HepG2 (cell line): ENCODE results near the gene HYAL2. TPM values are rescaled to one million over a fixed set of nuclear protein-coding genes. Genes with fewer than 3 reads are reported as not detected.

Source experiments
- MEF2D ChIP-seq: sonication (generic); formaldehyde crosslinking; IDR thresholded peaks from 2 replicates; pipeline ENCODE4 v1.5.1; 2020; ENCODE audit warnings: mild to moderate bottlenecking, missing genetic modification reagents
- MIXL1 ChIP-seq: IDR thresholded peaks from 2 replicates; pipeline ENCODE4 v1.6.1; 2016
- ZNF253 ChIP-seq: sonication (generic); formaldehyde crosslinking; IDR thresholded peaks from 2 replicates; pipeline ENCODE4 v1.8.0; 2022; ENCODE audit warnings: mild to moderate bottlenecking, missing genetic modification reagents, borderline replicate concordance
- ZNF567 ChIP-seq: sonication (generic); formaldehyde crosslinking; IDR thresholded peaks from 2 replicates; pipeline ENCODE4 v1.8.1; 2023; ENCODE audit warnings: mild to moderate bottlenecking, missing genetic modification reagents, borderline replicate concordance
- ZNF644 ChIP-seq: IDR thresholded peaks from 2 replicates; pipeline ENCODE4 v1.6.1; 2016; ENCODE audit warnings: low read depth
- polyA plus RNA-seq, 8 experiments: library from polyadenylated mRNA; depleted of rRNA in 3 of 8; stranded (reverse) in 7 of 8; unstranded in 1 of 8; fragments of >200 nt; fragmentation: Illumina TruSeq in 4 of 8; extraction: Trizol in 4 of 8; gene quantifications; 2 replicates each; pipeline versions ENCODE4 v1.2.1 to v1.2.3, GENCODE V29; 2011 to 2016; ENCODE audit warnings: low read depth in 4 of 8, missing spikeins in 1 of 8, mixed read lengths in 1 of 8; ENCODE audit not compliant: insufficient read depth in 1 of 8
- total RNA-seq, 5 experiments: library from RNA; depleted of rRNA; stranded (reverse); fragments of >200 nt; fragmentation: Illumina TruSeq; extraction: Trizol; gene quantifications; 2 replicates each; pipeline ENCODE4 v1.2.3, GENCODE V29; 2016; ENCODE audit warnings: low read depth in 1 of 5
- TF ChIP-seq, protein P1 (sequence below): sonication (generic); formaldehyde crosslinking; IDR thresholded peaks from 2 replicates; pipeline ENCODE4 v1.4.0; 2020; ENCODE audit warnings: missing genetic modification reagents, mild to moderate bottlenecking, borderline replicate concordance
- TF ChIP-seq, protein P2 (sequence below): IDR thresholded peaks from 2 replicates; pipeline ENCODE4 v1.6.1; 2016; ENCODE audit warnings: missing compliant biosample characterization, missing genetic modification reagents, borderline replicate concordance
- TF ChIP-seq, protein P3 (sequence below), 2 experiments: sonication (generic) in 1 of 2; formaldehyde crosslinking in 1 of 2; IDR thresholded peaks; 2 replicates each; pipeline versions ENCODE4 v1.6.1 to v1.9.0; 2014 to 2022; ENCODE audit warnings: antibody characterized with exemption in 1 of 2, borderline replicate concordance in 1 of 2, inconsistent platforms in 1 of 2, low read depth in 1 of 2, missing genetic modification reagents in 1 of 2
- TF ChIP-seq, protein P4 (sequence below): sonication (generic); formaldehyde crosslinking; conservative IDR thresholded peaks from 2 replicates; pipeline ENCODE4 v1.8.0; 2022; ENCODE audit warnings: missing genetic modification reagents
- TF ChIP-seq, protein P5 (sequence below): sonication (generic); formaldehyde crosslinking; IDR thresholded peaks from 2 replicates; pipeline ENCODE4 v1.4.0; 2020; ENCODE audit warnings: missing genetic modification reagents

Gene HYAL2
- total and polyA plus RNA-seq, 2 of the 13 experiments (the other 11 are each of a cell fraction or from before 2014, with no cell fraction given) = 76.2 to 102 TPM

DNA sequence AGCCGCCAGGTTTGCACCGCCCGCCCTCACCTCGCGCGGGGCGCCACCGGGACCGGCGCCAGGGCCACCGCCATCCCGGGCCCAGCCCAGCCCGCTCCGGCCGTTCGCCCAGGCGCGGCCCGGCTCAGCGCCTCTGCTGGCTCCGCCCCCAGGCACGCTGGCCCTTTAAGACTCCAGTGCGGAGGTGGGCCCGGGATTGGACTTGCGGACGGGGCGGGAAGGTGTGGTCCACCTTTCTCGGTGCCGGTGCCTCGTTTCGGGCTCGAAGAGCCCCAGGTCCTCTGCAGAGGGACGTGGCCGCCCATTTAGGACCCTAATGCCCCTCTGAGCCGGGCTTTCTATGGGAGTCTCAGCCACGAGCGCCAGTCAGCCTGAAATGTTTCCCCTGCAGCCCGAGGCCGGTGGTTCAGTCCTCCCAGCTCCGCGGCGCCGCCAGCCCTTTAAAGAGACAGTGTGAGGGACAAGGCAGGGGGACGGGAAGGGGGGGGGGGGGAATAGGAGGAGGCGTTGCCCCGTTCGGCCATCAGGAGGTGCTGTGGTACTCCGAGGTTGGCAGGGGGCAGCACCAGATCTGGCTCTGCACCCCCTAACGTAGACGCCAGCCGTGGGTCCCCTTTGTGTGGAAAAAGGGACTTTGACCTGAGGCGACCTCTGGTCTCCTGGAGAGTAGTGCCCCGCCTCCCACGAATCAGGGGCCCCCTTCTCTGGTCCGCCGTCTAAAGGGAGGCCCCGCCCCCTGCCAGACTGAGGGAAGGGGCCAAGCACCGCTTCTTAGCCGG lies 1.0 kb downstream of the HYAL2 start (continued):
- TF ChIP-seq, protein P1, sequence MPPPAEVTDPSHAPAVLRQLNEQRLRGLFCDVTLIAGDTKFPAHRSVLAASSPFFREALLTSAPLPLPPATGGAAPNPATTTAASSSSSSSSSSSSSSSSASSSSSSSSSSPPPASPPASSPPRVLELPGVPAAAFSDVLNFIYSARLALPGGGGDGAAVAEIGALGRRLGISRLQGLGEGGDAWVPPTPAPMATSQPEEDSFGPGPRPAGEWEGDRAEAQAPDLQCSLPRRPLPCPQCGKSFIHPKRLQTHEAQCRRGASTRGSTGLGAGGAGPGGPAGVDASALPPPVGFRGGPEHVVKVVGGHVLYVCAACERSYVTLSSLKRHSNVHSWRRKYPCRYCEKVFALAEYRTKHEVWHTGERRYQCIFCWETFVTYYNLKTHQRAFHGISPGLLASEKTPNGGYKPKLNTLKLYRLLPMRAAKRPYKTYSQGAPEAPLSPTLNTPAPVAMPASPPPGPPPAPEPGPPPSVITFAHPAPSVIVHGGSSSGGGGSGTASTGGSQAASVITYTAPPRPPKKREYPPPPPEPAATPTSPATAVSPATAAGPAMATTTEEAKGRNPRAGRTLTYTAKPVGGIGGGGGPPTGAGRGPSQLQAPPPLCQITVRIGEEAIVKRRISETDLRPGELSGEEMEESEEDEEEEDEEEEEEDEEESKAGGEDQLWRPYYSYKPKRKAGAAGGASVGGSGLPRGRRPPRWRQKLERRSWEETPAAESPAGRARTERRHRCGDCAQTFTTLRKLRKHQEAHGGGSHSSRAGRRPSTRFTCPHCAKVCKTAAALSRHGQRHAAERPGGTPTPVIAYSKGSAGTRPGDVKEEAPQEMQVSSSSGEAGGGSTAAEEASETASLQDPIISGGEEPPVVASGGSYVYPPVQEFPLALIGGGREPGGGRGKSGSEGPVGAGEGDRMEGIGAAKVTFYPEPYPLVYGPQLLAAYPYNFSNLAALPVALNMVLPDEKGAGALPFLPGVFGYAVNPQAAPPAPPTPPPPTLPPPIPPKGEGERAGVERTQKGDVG (CRISPR knock-in tag) = no peak
- TF ChIP-seq, protein P2, sequence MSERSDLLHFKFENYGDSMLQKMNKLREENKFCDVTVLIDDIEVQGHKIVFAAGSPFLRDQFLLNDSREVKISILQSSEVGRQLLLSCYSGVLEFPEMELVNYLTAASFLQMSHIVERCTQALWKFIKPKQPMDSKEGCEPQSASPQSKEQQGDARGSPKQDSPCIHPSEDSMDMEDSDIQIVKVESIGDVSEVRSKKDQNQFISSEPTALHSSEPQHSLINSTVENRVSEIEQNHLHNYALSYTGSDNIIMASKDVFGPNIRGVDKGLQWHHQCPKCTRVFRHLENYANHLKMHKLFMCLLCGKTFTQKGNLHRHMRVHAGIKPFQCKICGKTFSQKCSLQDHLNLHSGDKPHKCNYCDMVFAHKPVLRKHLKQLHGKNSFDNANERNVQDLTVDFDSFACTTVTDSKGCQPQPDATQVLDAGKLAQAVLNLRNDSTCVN (CRISPR knock-in tag) = peak; percentile 13; the same call in 1 of the 2 replicates
- no peak for TF ChIP-seq ZNF253 (CRISPR knock-in tag)
- no peak for TF ChIP-seq ZNF644 (CRISPR knock-in tag)
- TF ChIP-seq, protein P3, sequence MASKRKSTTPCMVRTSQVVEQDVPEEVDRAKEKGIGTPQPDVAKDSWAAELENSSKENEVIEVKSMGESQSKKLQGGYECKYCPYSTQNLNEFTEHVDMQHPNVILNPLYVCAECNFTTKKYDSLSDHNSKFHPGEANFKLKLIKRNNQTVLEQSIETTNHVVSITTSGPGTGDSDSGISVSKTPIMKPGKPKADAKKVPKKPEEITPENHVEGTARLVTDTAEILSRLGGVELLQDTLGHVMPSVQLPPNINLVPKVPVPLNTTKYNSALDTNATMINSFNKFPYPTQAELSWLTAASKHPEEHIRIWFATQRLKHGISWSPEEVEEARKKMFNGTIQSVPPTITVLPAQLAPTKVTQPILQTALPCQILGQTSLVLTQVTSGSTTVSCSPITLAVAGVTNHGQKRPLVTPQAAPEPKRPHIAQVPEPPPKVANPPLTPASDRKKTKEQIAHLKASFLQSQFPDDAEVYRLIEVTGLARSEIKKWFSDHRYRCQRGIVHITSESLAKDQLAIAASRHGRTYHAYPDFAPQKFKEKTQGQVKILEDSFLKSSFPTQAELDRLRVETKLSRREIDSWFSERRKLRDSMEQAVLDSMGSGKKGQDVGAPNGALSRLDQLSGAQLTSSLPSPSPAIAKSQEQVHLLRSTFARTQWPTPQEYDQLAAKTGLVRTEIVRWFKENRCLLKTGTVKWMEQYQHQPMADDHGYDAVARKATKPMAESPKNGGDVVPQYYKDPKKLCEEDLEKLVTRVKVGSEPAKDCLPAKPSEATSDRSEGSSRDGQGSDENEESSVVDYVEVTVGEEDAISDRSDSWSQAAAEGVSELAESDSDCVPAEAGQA (IDR thresholded peaks at IDR 0.05; ENCODE audit: low read depth) = no peak
- TF ChIP-seq, protein P3 (CRISPR knock-in tag; IDR thresholded peaks at IDR 0.05; ENCODE audit: borderline replicate concordance) = peak; percentile 14; the same call in 1 of the 2 replicates
- TF ChIP-seq MEF2D (CRISPR knock-in tag) = peak; percentile 60; the same call in 1 of the 2 replicates
- no peak for TF ChIP-seq MIXL1
- TF ChIP-seq, protein P4, sequence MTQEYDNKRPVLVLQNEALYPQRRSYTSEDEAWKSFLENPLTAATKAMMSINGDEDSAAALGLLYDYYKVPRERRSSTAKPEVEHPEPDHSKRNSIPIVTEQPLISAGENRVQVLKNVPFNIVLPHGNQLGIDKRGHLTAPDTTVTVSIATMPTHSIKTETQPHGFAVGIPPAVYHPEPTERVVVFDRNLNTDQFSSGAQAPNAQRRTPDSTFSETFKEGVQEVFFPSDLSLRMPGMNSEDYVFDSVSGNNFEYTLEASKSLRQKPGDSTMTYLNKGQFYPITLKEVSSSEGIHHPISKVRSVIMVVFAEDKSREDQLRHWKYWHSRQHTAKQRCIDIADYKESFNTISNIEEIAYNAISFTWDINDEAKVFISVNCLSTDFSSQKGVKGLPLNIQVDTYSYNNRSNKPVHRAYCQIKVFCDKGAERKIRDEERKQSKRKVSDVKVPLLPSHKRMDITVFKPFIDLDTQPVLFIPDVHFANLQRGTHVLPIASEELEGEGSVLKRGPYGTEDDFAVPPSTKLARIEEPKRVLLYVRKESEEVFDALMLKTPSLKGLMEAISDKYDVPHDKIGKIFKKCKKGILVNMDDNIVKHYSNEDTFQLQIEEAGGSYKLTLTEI (CRISPR knock-in tag) = no peak
- TF ChIP-seq, protein P5, sequence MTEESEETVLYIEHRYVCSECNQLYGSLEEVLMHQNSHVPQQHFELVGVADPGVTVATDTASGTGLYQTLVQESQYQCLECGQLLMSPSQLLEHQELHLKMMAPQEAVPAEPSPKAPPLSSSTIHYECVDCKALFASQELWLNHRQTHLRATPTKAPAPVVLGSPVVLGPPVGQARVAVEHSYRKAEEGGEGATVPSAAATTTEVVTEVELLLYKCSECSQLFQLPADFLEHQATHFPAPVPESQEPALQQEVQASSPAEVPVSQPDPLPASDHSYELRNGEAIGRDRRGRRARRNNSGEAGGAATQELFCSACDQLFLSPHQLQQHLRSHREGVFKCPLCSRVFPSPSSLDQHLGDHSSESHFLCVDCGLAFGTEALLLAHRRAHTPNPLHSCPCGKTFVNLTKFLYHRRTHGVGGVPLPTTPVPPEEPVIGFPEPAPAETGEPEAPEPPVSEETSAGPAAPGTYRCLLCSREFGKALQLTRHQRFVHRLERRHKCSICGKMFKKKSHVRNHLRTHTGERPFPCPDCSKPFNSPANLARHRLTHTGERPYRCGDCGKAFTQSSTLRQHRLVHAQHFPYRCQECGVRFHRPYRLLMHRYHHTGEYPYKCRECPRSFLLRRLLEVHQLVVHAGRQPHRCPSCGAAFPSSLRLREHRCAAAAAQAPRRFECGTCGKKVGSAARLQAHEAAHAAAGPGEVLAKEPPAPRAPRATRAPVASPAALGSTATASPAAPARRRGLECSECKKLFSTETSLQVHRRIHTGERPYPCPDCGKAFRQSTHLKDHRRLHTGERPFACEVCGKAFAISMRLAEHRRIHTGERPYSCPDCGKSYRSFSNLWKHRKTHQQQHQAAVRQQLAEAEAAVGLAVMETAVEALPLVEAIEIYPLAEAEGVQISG (CRISPR knock-in tag) = peak; percentile 53; the same call in 1 of the 2 replicates
- 0 out of 2 replicates have a peak, but pooled peaks have one; percentile 31 for TF ChIP-seq ZNF567 (CRISPR knock-in tag)
